Mesangial cell (primary cell): ENCODE measurements around the gene TRAPPC11. TPM values are rescaled to one million over a fixed set of nuclear protein-coding genes. Genes with fewer than 3 reads are reported as not detected.

Experiments used
- total RNA-seq: library from RNA; depleted of rRNA; stranded (reverse); fragments of >200 nt; gene quantifications from 2 replicates; pipeline ENCODE4 v1.2.3, GENCODE V29; 2015

The TRAPPC11 gene
- 15.2 and 17.1 TPM in 2 replicates for total RNA-seq

DNA sequence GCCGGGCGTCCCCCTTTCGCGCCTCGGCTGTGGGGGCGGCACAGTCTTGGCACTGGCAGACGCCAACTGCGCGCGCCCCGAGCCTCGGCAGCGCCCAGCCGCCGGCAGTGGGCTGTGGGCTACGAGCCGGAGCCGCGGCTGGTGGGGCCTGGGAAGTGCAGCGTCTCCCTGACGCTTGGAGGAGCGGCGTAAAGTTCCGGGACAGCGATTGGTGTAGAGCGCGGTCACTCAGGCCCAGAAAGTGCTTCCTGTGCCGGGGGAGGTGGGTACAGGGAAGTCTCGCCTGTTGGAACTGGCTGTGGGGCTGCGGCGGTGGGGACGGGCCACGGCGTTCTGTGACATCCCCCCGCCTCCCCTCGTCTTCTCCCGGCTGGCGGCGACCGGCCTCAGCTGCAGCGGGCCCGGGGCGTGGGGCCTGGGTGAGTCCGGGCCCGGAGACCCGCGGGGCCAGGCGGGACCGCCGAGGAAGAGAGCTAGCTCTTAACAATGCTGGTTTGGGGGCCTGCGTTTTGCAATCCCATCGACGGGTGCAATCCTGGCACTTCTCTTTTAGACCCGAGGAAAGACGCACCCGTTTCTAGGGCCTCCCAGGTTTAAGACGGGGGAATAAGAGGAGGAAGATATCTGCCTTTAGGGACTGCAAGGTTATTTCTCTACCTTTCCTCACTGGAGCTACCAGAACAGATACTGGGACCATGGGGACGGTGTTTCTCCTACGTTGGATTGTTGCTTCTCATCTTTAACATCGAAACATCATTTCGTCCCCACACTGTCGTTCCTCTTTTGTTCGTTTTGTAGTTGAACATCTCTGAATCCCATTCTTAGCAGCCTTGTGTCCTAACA is at the start of gene TRAPPC11, which contains the start of gene RWDD4:
TSS of gene TRAPPC11 (plus strand) at position 265 of the 843 bp plus-strand sequence. CDS start 4,575 bp downstream, outside the sequence.
TSS of gene RWDD4 (minus strand) at position 157 of the 843 bp plus-strand sequence. CDS start 233 bp downstream, outside the sequence.

Other genes starting within 250 kb of the TRAPPC11 start
- gene CDKN2AIP, start 214.7 kb upstream of the TRAPPC11 start, total RNA-seq: 16.0 and 17.5 TPM in 2 replicates
- 3.3 and 3.9 TPM in 2 replicates for gene ING2, start 154.2 kb upstream of the TRAPPC11 start, total RNA-seq
- 12.7 and 15.3 TPM in 2 replicates for gene RWDD4, start 108 bp upstream of the TRAPPC11 start, total RNA-seq
- 1.5 and 4.8 TPM in 2 replicates for gene STOX2, start 246.0 kb downstream of the TRAPPC11 start, total RNA-seq